Kidney (tissue), 14 donors: ENCODE data around the gene WFDC10B. TPM values are rescaled to one million over a fixed set of nuclear protein-coding genes. Genes with fewer than 3 reads are reported as not detected.
"Not testable (repeated sequence)": the region's sequence is repeated elsewhere in the genome, so short reads cannot be mapped to it uniquely, and the experiment has no call there.

ENCODE experiments used
- DNase-seq, 5 donors: peaks; one replicate each; pipeline ENCODE4 v3.0.0-alpha.2; 2013 to 2020
- FAIRE-seq: peaks from 2 replicates; lab custom pipeline; 2012; peaks lifted over from hg19 to GRCh38; lab: Jason Lieb, UNC
- H3K27ac ChIP-seq, 2 donors: one replicate each; pipeline ENCODE4 v1.7.0; 2013; ENCODE audit warnings: low read depth in 2 of 2, low read length in 2 of 2, inconsistent platforms in 1 of 2
- H3K27me3 ChIP-seq: one replicate; pipeline ENCODE4 v1.7.1; 2013; ENCODE audit warnings: low read length, inconsistent platforms; ENCODE audit not compliant: control insufficient read depth, insufficient read depth
- H3K36me3 ChIP-seq, 3 donors: one replicate each; pipeline versions ENCODE4 v1.7.0 to v1.7.1; 2013; ENCODE audit warnings: low read length in 3 of 3, control low read depth in 1 of 3, inconsistent platforms in 1 of 3; ENCODE audit not compliant: insufficient read depth in 3 of 3, control insufficient read depth in 2 of 3
- H3K4me1 ChIP-seq, 3 donors: one replicate each; pipeline versions ENCODE4 v1.7.0 to v1.7.1; 2013; ENCODE audit warnings: low read length in 3 of 3, inconsistent platforms in 1 of 3, low read depth in 1 of 3; ENCODE audit not compliant: control insufficient read depth in 2 of 3, insufficient read depth in 2 of 3
- H3K4me3 ChIP-seq, 3 donors: one replicate each; pipeline versions ENCODE4 v1.7.0 to v1.8.1; 2013; ENCODE audit warnings: low read length in 3 of 3, control low read depth in 1 of 3, inconsistent platforms in 1 of 3
- H3K9ac ChIP-seq, 3 donors: one replicate each; pipeline versions ENCODE4 v1.7.0 to v1.7.1; 2013; ENCODE audit warnings: low read length in 3 of 3, control low read depth in 1 of 3, inconsistent platforms in 1 of 3
- H3K9me3 ChIP-seq, 3 donors: one replicate each; pipeline versions ENCODE4 v1.7.0 to v1.7.1; 2013; ENCODE audit warnings: low read length in 3 of 3, control low read depth in 1 of 3, inconsistent platforms in 1 of 3; ENCODE audit not compliant: control insufficient read depth in 2 of 3, insufficient read depth in 1 of 3
- CTCF ChIP-seq: IDR thresholded peaks from 3 replicates; pipeline ENCODE4 v1.5.1; 2012; ENCODE audit warnings: mild to moderate bottlenecking, moderate library complexity, borderline replicate concordance; ENCODE audit not compliant: insufficient read depth; ENCODE audit errors: extremely low read depth
- intact Hi-C: fragments of 100-400 bp; cut with DNase I; formaldehyde crosslinking; loops from one replicate; pipeline ENCODE4 v1.11.1; 2022
- polyA plus RNA-seq: library from polyadenylated mRNA; stranded (reverse); fragments of 350-450 nt; fragmentation: Illumina TruSeq; extraction: RNeasy Lipid Tissue Mini Kit (QIAGEN cat#74804); gene quantifications from one replicate; pipeline ENCODE4 v1.2.3, GENCODE V29; 2014; ENCODE audit warnings: low read depth, low replicate concordance; ENCODE audit not compliant: insufficient read depth
- total RNA-seq: library from RNA; stranded (reverse); fragmentation: NEBNext Ultra II Directional; extraction: Animal tissue kit (Norgen Biotek cat#: 25700); gene quantifications from one replicate; pipeline ENCODE4 v1.2.1, GENCODE V29; 2021
- donor health status: control.
- donor health status: control.
- donor health status: control.
- donor health status: control.
- donor health status: control.
- donor health status: DM: yes; HTN: yes; CAD: no.
- donor health status: Normal renal cell carcinoma (clear cell type).

WFDC10B gene
- total and polyA plus RNA-seq, 2 donors from 2014 or later, result 0.60 TPM; not detected in 1

DNA sequence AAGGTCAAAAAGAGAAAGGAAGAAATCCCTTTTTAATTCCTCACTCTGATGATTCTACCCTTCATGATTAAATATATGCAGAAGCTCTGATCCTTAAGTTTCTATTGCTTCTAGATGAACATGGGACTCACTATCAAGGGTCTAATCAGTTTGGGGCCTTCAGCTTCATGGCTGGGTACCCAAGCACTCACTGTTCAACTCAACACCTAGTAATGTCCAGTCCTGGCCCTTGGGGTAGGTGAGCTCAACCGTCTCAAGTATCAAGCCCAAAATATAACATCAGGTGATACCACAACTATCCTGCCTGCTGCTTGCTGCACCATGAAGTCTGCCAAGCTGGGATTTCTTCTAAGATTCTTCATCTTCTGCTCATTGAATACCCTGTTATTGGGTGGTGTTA, 17.2 kb upstream of the WFDC10B start, which contains the start of gene SPINT4:
Gene SPINT4, plus strand, starts transcription at position 301 of the 400 bp plus-strand sequence. Its CDS starts 21 bp downstream, at position 322.
- Histone ChIP-seq H3K27ac (no peak within 1 kb of the TSS), H3K9me3 (no peaks in the 10 kb centered on the region), H3K36me3 (no peaks in the 10 kb centered on the region), H3K9ac (no peak within 1 kb of the TSS), H3K4me1 (no peaks in the 10 kb centered on the region), H3K27me3 (no peaks in the 10 kb centered on the region), H3K4me3 (no peak within 1 kb of the TSS)
- intact Hi-C loops, result no loop called here
- TF ChIP-seq CTCF, result no peak
- FAIRE-seq (no peak), DNase-seq (no peak)

GRCh38 chr20:45716141-45716688, 11.4 kb upstream of the WFDC10B start:
- H3K4me3 ChIP-seq, H3K27me3 ChIP-seq, FAIRE-seq, H3K36me3 ChIP-seq, H3K9me3 ChIP-seq, H3K27ac ChIP-seq, H3K9ac ChIP-seq, intact Hi-C loops, H3K4me1 ChIP-seq, DNase-seq: not testable (repeated sequence)

- H3K4me1 ChIP-seq, result no peaks in the 10 kb centered on the region
- TF ChIP-seq CTCF, result no peak
- no peak within 1 kb of the TSS for H3K9ac ChIP-seq
- intact Hi-C loops, result no loop called here
- H3K4me3 ChIP-seq, result no peak within 1 kb of the TSS
- no peaks in the 10 kb centered on the region for H3K9me3 ChIP-seq
- no peaks in the 10 kb centered on the region for H3K27me3 ChIP-seq
- FAIRE-seq (no peak), DNase-seq (no peak)
- no peaks in the 10 kb centered on the region for H3K36me3 ChIP-seq
- no peak within 1 kb of the TSS for H3K27ac ChIP-seq
Observed at GRCh38 chr20:45701873-45702272, 2.9 kb downstream of the WFDC10B start, which contains the start of gene WFDC13. Gene WFDC13 (plus strand): TSS chr20:45702038. CDS start chr20:45702124, 86 bp downstream.

DNA sequence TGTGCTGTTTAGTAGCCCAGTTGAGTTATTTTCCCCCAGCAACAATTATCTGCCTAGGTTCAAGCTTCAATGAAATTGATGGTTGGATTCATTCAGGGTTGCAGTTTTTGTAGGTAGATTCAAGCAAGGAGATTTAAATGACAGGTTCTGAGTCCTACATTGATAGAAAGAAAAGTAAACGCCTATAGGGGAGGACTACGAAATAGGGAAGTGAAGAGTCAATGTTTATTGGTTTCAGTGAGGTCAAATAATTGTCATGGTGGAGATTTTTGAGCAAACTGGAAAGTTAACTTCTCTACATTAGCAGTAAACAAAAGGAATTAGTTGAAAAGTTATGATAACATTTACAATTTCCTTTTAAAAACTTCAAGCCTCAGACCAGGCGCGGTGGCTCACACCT, 3.7 kb downstream of the WFDC10B start:
- no peak for TF ChIP-seq CTCF
- no peak for DNase-seq
- Histone ChIP-seq H3K27me3 (no peaks in the 10 kb centered on the region), H3K27ac (no peak overlapping the region), H3K36me3 (no peaks in the 10 kb centered on the region), H3K4me3 (no peak overlapping the region), H3K9ac (no peak overlapping the region), H3K4me1 (no peaks in the 10 kb centered on the region), H3K9me3 (no peaks in the 10 kb centered on the region)
- FAIRE-seq, result no peak
- intact Hi-C loops, result no loop called here
